GM12878 (cell line): ENCODE results near the gene PEX5. TPM values are rescaled to one million over a fixed set of nuclear protein-coding genes. Genes with fewer than 3 reads are reported as not detected.
A peak's percentile ranks its signal among the peaks of the same experiment; 100 is the strongest.

Experiments used
- ATAC-seq: fragments of 200-7000 bp; cut with Tn5 transposase; 3 replicates; pipeline ENCODE4 v1.9.1; 2020; ENCODE audit warnings: mild to moderate bottlenecking, moderate library complexity
- BruUV-seq: library from RNA; stranded (reverse); fragments of 400-500 nt; replicated peaks from 2 replicates; lab custom pipeline; 2021; lab: Mats Ljungman, UMichigan
- CTCF ChIA-PET: fragments of 300-600 bp; sonication (Branson Sonifier 250); formaldehyde crosslinking; extraction: SDS; loops from one replicate; lab custom pipeline; 2021; ENCODE audit warnings: inconsistent platforms; lab: Yijun Ruan, JAX
- POLR2A ChIA-PET: fragments of 350-600 bp; formaldehyde crosslinking; extraction: SDS; loops from one replicate; lab custom pipeline; 2021; ENCODE audit warnings: inconsistent platforms; lab: Charles Lee
- RAD21 ChIA-PET: fragments of 300-600 bp; sonication (Branson Sonifier 250); formaldehyde crosslinking; loops from one replicate; lab custom pipeline; 2023; ENCODE audit warnings: antibody characterized with exemption; ENCODE audit not compliant: unreplicated experiment; lab: Charles Lee
- SMC1A ChIA-PET: fragments of 300-600 bp; sonication (Branson Sonifier 250); formaldehyde crosslinking; loops from one replicate; lab custom pipeline; 2023; ENCODE audit not compliant: unreplicated experiment, uncharacterized antibody; lab: Charles Lee
- DNase-seq: peaks from one replicate; pipeline ENCODE4 v3.0.0-alpha.2; 2011; ENCODE audit warnings: low read depth, low spot score
- FAIRE-seq: peaks from 3 replicates; lab custom pipeline; 2011; peaks lifted over from hg19 to GRCh38; lab: Jason Lieb, UNC
- H2AFZ ChIP-seq: 2 replicates; pipeline ENCODE4 v1.6.0; 2011; ENCODE audit warnings: low read depth, low read length, control low read depth; ENCODE audit not compliant: control insufficient read depth
- H3K27ac ChIP-seq: 2 replicates; pipeline ENCODE4 v1.5.1; 2011; ENCODE audit warnings: control low read depth; ENCODE audit not compliant: control insufficient read depth, insufficient read depth
- H3K27me3 ChIP-seq, 2 experiments: replicated peaks in 1 of 2; 2 replicates each; pipeline versions ENCODE4 v1.6.0 to v1.6.1; 2011; ENCODE audit warnings: low read length in 1 of 2; ENCODE audit not compliant: control insufficient read depth in 2 of 2, insufficient read depth in 2 of 2
- H3K36me3 ChIP-seq, 2 experiments: 2 replicates each; pipeline ENCODE4 v1.5.1; 2011; ENCODE audit warnings: low read length in 1 of 2; ENCODE audit not compliant: control insufficient read depth in 2 of 2, insufficient read depth in 2 of 2
- H3K4me1 ChIP-seq: 2 replicates; pipeline ENCODE4 v1.6.1; 2011; ENCODE audit warnings: mild to moderate bottlenecking, low read length, moderate library complexity, mixed read lengths; ENCODE audit not compliant: control insufficient read depth, insufficient read depth
- H3K4me2 ChIP-seq: 2 replicates; pipeline ENCODE4 v1.6.0; 2011; ENCODE audit warnings: control low read depth; ENCODE audit not compliant: control insufficient read depth, insufficient read depth
- H3K4me3 ChIP-seq: fragments of 200-600 bp; sonication (generic); 2 replicates; pipeline ENCODE4 v1.5.1; 2016
- H3K79me2 ChIP-seq: 2 replicates; pipeline ENCODE4 v1.6.0; 2011; ENCODE audit warnings: low read length; ENCODE audit not compliant: control insufficient read depth, insufficient read depth
- H3K9ac ChIP-seq: 2 replicates; pipeline ENCODE4 v1.8.0; 2011; ENCODE audit warnings: low read length, control low read depth, mixed read lengths; ENCODE audit not compliant: control insufficient read depth, insufficient read depth
- H3K9me3 ChIP-seq: replicated peaks from 3 replicates; pipeline ENCODE4 v1.5.1; 2011; ENCODE audit warnings: mild to moderate bottlenecking, low read length; ENCODE audit not compliant: control insufficient read depth, insufficient read depth
- H4K20me1 ChIP-seq: 2 replicates; pipeline ENCODE4 v1.6.0; 2011; ENCODE audit not compliant: control insufficient read depth, insufficient read depth
- HCFC1 ChIP-seq: fragments of 150-350 bp; IDR thresholded peaks from 2 replicates; pipeline ENCODE4 v1.6.1; 2014; ENCODE audit warnings: low read length
- HDGF ChIP-seq: fragments of 450-650 bp; IDR thresholded peaks from 2 replicates; pipeline ENCODE4 v1.6.1; 2016; ENCODE audit warnings: antibody characterized with exemption
- POLR2AphosphoS2 ChIP-seq: IDR thresholded peaks from 2 replicates; pipeline ENCODE4 v1.6.1; 2011; ENCODE audit warnings: low read depth, mild to moderate bottlenecking, low read length, improper control_type of control experiment, moderate library complexity
- TCF12 ChIP-seq: IDR thresholded peaks from 2 replicates; pipeline ENCODE4 v1.6.1; 2011; ENCODE audit warnings: low read depth, mild to moderate bottlenecking, low read length
- WGBS: methylation state at CpG from one replicate; pipeline ENCODE4 v1.1.6; 2016; ENCODE audit warnings: low lambda C conversion rate; ENCODE audit not compliant: insufficient replicate concordance, insufficient coverage; ENCODE audit errors: missing lambda C conversion rate; 5-methylcytosine and 5-hydroxymethylcytosine counted together
- in situ Hi-C: fragments of 300-500 bp; cut with MboI; formaldehyde crosslinking; loops from 9 replicates; pipeline ENCODE4 v1.14.3; 2018; ENCODE audit warnings: mixed read lengths
- intact Hi-C: fragments of 100-400 bp; cut with micrococcal nuclease; formaldehyde crosslinking; loops from one replicate; pipeline ENCODE4 v1.14.2; 2022; ENCODE audit not compliant: unreplicated experiment
- polyA plus RNA-seq, 11 experiments: library from polyadenylated mRNA; depleted of rRNA in 4 of 11; unstranded in 6 of 11; stranded (reverse) in 5 of 11; fragments of >200 nt; fragmentation: Nextera tagmentation in 4 of 11; fragmentation: Illumina TruSeq in 1 of 11; extraction: Ambion mirVana in 4 of 11; extraction: Trizol in 1 of 11; gene quantifications; 1 replicate in 1 of 11; 2 replicates in 10 of 11; pipeline versions ENCODE4 v1.2.1 to v1.2.3, GENCODE V29; 2011 to 2016; ENCODE audit warnings: inconsistent platforms in 2 of 11, missing spikeins in 2 of 11, low read depth in 1 of 11
- total RNA-seq, 4 experiments: library from RNA; depleted of rRNA in 3 of 4; stranded (reverse); fragments of >200 nt in 3 of 4; fragmentation: Illumina TruSeq in 1 of 4; extraction: Trizol in 1 of 4; gene quantifications; 2 replicates each; pipeline versions ENCODE4 v1.2.1 to v1.2.3, GENCODE V29; 2013 to 2021
- TF ChIP-seq, protein P1 (sequence below): fragments of 450-650 bp; formaldehyde crosslinking; IDR thresholded peaks from 2 replicates; pipeline ENCODE4 v1.5.0; 2022; ENCODE audit warnings: mild to moderate bottlenecking, missing genetic modification characterization

PEX5 gene
- total and polyA plus RNA-seq, 10 of the 15 experiments (the other 5 are each of a cell fraction or from before 2014, with no cell fraction given) = 1.3 to 31.9 (median 13.1) TPM

DNA sequence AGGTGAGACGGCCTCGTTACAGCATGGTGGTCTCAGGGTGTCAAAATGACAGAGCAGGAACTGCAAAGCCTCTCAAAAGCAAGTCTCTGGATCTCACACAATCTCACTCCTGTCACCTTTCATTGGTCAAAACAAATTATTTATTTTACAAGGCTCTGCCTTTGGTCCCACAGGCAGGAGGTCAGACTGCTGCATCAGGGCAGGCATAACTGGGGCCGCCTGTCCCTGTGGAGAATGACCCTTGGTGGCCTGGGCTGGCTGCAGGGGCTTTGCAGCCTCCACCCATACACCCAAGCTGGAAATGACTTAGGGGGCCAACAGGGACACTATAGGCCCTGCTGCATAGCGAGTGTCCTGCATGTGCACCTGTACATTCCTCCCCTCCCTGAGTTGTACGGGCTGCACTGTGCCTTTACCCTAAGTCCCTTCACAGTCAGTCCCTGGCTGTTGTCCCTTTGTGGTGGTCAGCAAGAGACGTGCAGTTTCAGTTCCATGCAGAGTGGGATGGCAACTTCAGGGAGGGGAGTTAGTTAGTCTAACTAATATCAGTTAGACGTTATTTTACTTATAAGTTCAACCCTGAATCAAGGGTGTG, 28.1 kb downstream of the PEX5 start:
- RAD21 ChIA-PET = no interaction called here
- Histone ChIP-seq H3K36me3 (peaks cover 0 to 1% of the 10 kb centered on the region in 2 experiments; a peak in 1 of 4 replicates), H3K27ac (no peak overlapping the region), H3K79me2 (no peaks in the 10 kb centered on the region), H3K9me3 (peaks cover 2% of the 10 kb centered on the region; the same call in 2 of the 3 replicates), H4K20me1 (no peaks in the 10 kb centered on the region), H3K9ac (no peak overlapping the region), H3K4me1 (no peaks in the 10 kb centered on the region), H3K4me2 (no peak overlapping the region), H3K4me3 (no peak overlapping the region), H2AFZ (no peak overlapping the region), H3K27me3 (no peaks in the 10 kb centered on the region)
- intact Hi-C loops = loop anchor here (5.0 kb wide), 1 partner anchor 155 kb away; no protein-coding TSS in a partner anchor
- TF ChIP-seq HDGF (no peak), POLR2AphosphoS2 (no peak), HCFC1 (no peak), TCF12 (no peak)
- TF ChIP-seq, protein P1, sequence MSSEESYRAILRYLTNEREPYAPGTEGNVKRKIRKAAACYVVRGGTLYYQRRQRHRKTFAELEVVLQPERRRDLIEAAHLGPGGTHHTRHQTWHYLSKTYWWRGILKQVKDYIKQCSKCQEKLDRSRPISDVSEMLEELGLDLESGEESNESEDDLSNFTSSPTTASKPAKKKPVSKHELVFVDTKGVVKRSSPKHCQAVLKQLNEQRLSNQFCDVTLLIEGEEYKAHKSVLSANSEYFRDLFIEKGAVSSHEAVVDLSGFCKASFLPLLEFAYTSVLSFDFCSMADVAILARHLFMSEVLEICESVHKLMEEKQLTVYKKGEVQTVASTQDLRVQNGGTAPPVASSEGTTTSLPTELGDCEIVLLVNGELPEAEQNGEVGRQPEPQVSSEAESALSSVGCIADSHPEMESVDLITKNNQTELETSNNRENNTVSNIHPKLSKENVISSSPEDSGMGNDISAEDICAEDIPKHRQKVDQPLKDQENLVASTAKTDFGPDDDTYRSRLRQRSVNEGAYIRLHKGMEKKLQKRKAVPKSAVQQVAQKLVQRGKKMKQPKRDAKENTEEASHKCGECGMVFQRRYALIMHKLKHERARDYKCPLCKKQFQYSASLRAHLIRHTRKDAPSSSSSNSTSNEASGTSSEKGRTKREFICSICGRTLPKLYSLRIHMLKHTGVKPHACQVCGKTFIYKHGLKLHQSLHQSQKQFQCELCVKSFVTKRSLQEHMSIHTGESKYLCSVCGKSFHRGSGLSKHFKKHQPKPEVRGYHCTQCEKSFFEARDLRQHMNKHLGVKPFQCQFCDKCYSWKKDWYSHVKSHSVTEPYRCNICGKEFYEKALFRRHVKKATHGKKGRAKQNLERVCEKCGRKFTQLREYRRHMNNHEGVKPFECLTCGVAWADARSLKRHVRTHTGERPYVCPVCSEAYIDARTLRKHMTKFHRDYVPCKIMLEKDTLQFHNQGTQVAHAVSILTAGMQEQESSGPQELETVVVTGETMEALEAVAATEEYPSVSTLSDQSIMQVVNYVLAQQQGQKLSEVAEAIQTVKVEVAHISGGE (CRISPR knock-in tag) = no peak
- CTCF ChIA-PET = no interaction called here
- SMC1A ChIA-PET = no interaction called here
- POLR2A ChIA-PET = no interaction called here
- 18% methylated on average over 7 of the region's 7 CpGs for WGBS
- BruUV-seq = no TSS peak
- in situ Hi-C loops = no loop called here
- no peak for DNase-seq
- 0 out of 3 replicates have a peak, but pooled peaks have one; percentile 23 for ATAC-seq
- no peak for FAIRE-seq
